CD14-positive monocyte (primary cell): Measurements from ENCODE around the gene ARMH3. TPM values are rescaled to one million over a fixed set of nuclear protein-coding genes. Genes with fewer than 3 reads are reported as not detected.

Experiments
- DNase-seq, 3 donors: peaks; one replicate each; pipeline ENCODE4 v3.0.0-alpha.2; 2011 to 2022
- H2AFZ ChIP-seq: 2 replicates; pipeline ENCODE4 v1.6.0; 2012; ENCODE audit warnings: mild to moderate bottlenecking, low read depth, low read length, inconsistent platforms; ENCODE audit not compliant: insufficient read depth, poor library complexity, severe bottlenecking
- H3K27ac ChIP-seq, 2 donors: 1 replicate in 1 of 2; 2 replicates in 1 of 2; pipeline ENCODE4 v1.5.1; 2012 to 2013; ENCODE audit warnings: low read length in 2 of 2, control low read depth in 1 of 2, inconsistent platforms in 1 of 2, low read depth in 1 of 2, mild to moderate bottlenecking in 1 of 2
- H3K27me3 ChIP-seq, 2 donors: one replicate each; pipeline versions ENCODE4 v1.6.0 to v1.6.1; 2011 to 2013; ENCODE audit warnings: low read length in 2 of 2; ENCODE audit not compliant: control insufficient read depth in 2 of 2, insufficient read depth in 2 of 2
- H3K36me3 ChIP-seq, 2 donors: replicated peaks in 1 of 2; 1 replicate in 1 of 2; 2 replicates in 1 of 2; pipeline versions ENCODE4 v1.5.1 to v1.6.1; 2012 to 2013; ENCODE audit warnings: low read length in 2 of 2, control low read depth in 1 of 2, inconsistent platforms in 1 of 2, mild to moderate bottlenecking in 1 of 2; ENCODE audit not compliant: insufficient read depth in 2 of 2, control insufficient read depth in 1 of 2
- H3K4me1 ChIP-seq, 2 donors: 1 replicate in 1 of 2; 2 replicates in 1 of 2; pipeline versions ENCODE4 v1.5.1 to v1.6.1; 2012 to 2013; ENCODE audit warnings: low read length in 2 of 2, control low read depth in 1 of 2, inconsistent platforms in 1 of 2, mild to moderate bottlenecking in 1 of 2, moderate library complexity in 1 of 2; ENCODE audit not compliant: insufficient read depth in 2 of 2, control insufficient read depth in 1 of 2
- H3K4me2 ChIP-seq: replicated peaks from 2 replicates; pipeline ENCODE3; 2012; ENCODE audit warnings: low read length, moderate library complexity, mild to moderate bottlenecking; ENCODE audit not compliant: poor library complexity, severe bottlenecking; ENCODE audit errors: extremely low read depth
- H3K4me3 ChIP-seq, 3 experiments: fragments of 200-600 bp in 1 of 3; sonication (generic) in 1 of 3; replicated peaks in 1 of 3; 1 replicate in 2 of 3; 2 replicates in 1 of 3; pipeline ENCODE4 v1.5.1; 2011 to 2013; ENCODE audit warnings: low read length in 3 of 3, mild to moderate bottlenecking in 3 of 3, control low read depth in 2 of 3, low read depth in 2 of 3, inconsistent platforms in 1 of 3, moderate library complexity in 1 of 3
- H3K79me2 ChIP-seq: 2 replicates; pipeline ENCODE4 v1.6.0; 2012; ENCODE audit warnings: mild to moderate bottlenecking, control low read depth, inconsistent platforms, low read length, moderate library complexity; ENCODE audit not compliant: insufficient read depth
- H3K9ac ChIP-seq: 2 replicates; pipeline ENCODE4 v1.6.0; 2017; ENCODE audit warnings: low read length, mild to moderate bottlenecking; ENCODE audit not compliant: insufficient read depth, poor library complexity, severe bottlenecking
- H3K9me3 ChIP-seq, 2 donors: replicated peaks in 1 of 2; 1 replicate in 1 of 2; 2 replicates in 1 of 2; pipeline versions ENCODE4 v1.5.1 to v1.6.1; 2012 to 2013; ENCODE audit warnings: low read length in 2 of 2, control low read depth in 1 of 2; ENCODE audit not compliant: control insufficient read depth in 1 of 2, insufficient read depth in 1 of 2
- H4K20me1 ChIP-seq: 2 replicates; pipeline ENCODE4 v1.6.0; 2012; ENCODE audit warnings: mild to moderate bottlenecking, low read length, control low read depth, moderate library complexity; ENCODE audit not compliant: insufficient read depth
- H3K27ac Mint-ChIP-seq, 7 donors: one replicate each; pipeline ENCODE4 v1.8.0; 2020; ENCODE audit warnings: mild to moderate bottlenecking in 7 of 7, mixed read lengths in 7 of 7, moderate library complexity in 6 of 7, inconsistent platforms in 2 of 7
- H3K27me3 Mint-ChIP-seq, 3 donors: one replicate each; pipeline ENCODE4 v1.8.0; 2021 to 2022; ENCODE audit warnings: low read depth in 3 of 3, mild to moderate bottlenecking in 3 of 3, mixed read lengths in 3 of 3, moderate library complexity in 3 of 3, inconsistent platforms in 1 of 3
- H3K36me3 Mint-ChIP-seq, 2 donors: one replicate each; pipeline ENCODE4 v1.8.0; 2020; ENCODE audit warnings: mixed read lengths in 2 of 2, inconsistent platforms in 1 of 2, mild to moderate bottlenecking in 1 of 2
- H3K4me1 Mint-ChIP-seq: one replicate; pipeline ENCODE4 v1.8.0; 2020; ENCODE audit warnings: mild to moderate bottlenecking, mixed read lengths
- H3K4me3 Mint-ChIP-seq, 2 donors: one replicate each; pipeline ENCODE4 v1.8.0; 2020; ENCODE audit warnings: mild to moderate bottlenecking in 2 of 2, mixed read lengths in 2 of 2, moderate library complexity in 1 of 2
- H3K9me3 Mint-ChIP-seq, 7 donors: one replicate each; pipeline ENCODE4 v1.8.0; 2020 to 2022; ENCODE audit warnings: mixed read lengths in 7 of 7, mild to moderate bottlenecking in 6 of 7, moderate library complexity in 6 of 7, inconsistent platforms in 2 of 7
- WGBS: methylation state at CpG from one replicate; pipeline ENCODE4 v1.1.5; 2013; ENCODE audit warnings: missing lambda C conversion rate; ENCODE audit not compliant: insufficient coverage; 5-methylcytosine and 5-hydroxymethylcytosine counted together
- intact Hi-C, 2 donors: fragments of 100-400 bp; cut with micrococcal nuclease; formaldehyde crosslinking; loops; one replicate each; pipeline versions ENCODE4 v1.15.0 to v1.15.1; 2023
- polyA plus RNA-seq, 3 donors: library from polyadenylated mRNA; depleted of rRNA in 1 of 3; unstranded in 2 of 3; stranded (reverse) in 1 of 3; fragments of 300-500 nt in 2 of 3; fragments of >200 nt in 1 of 3; fragmentation: Illumina TruSeq in 2 of 3; gene quantifications; 1 replicate in 2 of 3; 2 replicates in 1 of 3; pipeline ENCODE4 v1.2.3, GENCODE V29; 2012 to 2021
- TF ChIP-seq, protein P1 (sequence below): fragments of 200-600 bp; IDR thresholded peaks from one replicate; pipeline ENCODE4 v1.8.0; 2022; ENCODE audit warnings: antibody characterized with exemption, mild to moderate bottlenecking

Gene ARMH3
- polyA plus RNA-seq, 3 donors = 20.4 to 26.3 (median 22.1) TPM

DNA sequence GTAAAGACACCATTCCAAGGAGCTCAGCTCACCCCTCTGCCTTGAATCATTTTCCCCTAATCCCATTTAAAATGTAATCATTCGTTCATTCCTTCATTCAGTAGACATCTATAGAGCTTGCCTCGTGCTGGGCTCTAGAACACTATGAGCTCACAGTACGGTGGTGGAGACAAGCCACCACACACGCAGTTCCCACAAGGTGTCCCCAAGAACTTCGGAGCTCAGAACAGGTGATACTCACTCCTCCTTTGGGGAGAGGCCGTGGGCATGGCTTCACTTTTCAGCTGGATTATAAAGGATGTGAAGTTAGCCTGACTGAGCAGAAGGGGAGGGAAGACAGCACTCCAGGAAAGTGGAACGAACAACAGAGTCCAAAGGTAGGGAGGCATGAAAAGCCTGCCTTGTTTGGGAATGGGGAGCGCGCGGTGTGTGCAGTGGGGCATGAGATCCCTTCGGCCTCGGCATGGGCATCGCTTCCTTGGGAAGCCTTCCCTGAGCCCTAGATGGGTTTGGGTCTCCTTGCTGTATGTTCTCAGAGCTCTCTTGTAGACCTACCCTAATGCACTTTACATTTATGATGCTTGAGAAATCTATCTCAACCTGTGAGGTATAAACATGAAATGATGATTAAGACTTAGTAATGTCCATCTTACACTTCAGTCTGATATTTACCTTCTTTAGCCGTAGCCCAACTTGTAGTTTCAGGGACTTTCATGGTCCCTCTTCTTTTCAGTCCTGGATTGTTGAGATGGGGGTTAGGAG lies 236.9 kb downstream of the ARMH3 start:
- peaks cover 41% of the 10 kb centered on the region for H4K20me1 ChIP-seq
- no peaks in the 10 kb centered on the region for H3K9me3 ChIP-seq
- H3K27ac ChIP-seq = peak overlapping the region; percentile 70 to 75
- H3K27ac Mint-ChIP-seq = peak overlapping the region; percentile 91 to 96 (median 93)
- H3K4me1 Mint-ChIP-seq = peaks cover 42% of the 10 kb centered on the region
- no peaks in the 10 kb centered on the region for H3K9me3 Mint-ChIP-seq
- peaks cover 42% of the 10 kb centered on the region for H3K79me2 ChIP-seq
- peak overlapping the region; percentile 58 for H3K9ac ChIP-seq
- peak overlapping the region; percentile 78 for H3K4me2 ChIP-seq
- peak overlapping the region; percentile 94 to 98 for H3K4me3 Mint-ChIP-seq
- DNase-seq = no peak
- TF ChIP-seq, protein P1, sequence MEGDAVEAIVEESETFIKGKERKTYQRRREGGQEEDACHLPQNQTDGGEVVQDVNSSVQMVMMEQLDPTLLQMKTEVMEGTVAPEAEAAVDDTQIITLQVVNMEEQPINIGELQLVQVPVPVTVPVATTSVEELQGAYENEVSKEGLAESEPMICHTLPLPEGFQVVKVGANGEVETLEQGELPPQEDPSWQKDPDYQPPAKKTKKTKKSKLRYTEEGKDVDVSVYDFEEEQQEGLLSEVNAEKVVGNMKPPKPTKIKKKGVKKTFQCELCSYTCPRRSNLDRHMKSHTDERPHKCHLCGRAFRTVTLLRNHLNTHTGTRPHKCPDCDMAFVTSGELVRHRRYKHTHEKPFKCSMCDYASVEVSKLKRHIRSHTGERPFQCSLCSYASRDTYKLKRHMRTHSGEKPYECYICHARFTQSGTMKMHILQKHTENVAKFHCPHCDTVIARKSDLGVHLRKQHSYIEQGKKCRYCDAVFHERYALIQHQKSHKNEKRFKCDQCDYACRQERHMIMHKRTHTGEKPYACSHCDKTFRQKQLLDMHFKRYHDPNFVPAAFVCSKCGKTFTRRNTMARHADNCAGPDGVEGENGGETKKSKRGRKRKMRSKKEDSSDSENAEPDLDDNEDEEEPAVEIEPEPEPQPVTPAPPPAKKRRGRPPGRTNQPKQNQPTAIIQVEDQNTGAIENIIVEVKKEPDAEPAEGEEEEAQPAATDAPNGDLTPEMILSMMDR = no peak
- WGBS = 3% methylated on average over 4 of the region's 14 CpGs
- intact Hi-C loops = loop anchor here in 1 of 2 donors (10.0 kb wide), 1 partner anchor 464 kb away; the partner anchor contains the start of gene BTRC
- H3K27me3 Mint-ChIP-seq = no peaks in the 10 kb centered on the region
- H3K36me3 ChIP-seq = no peaks in the 10 kb centered on the region
- H3K36me3 Mint-ChIP-seq = peaks cover 0 to 8% of the 10 kb centered on the region in 2 donors
- H3K4me3 ChIP-seq = peak overlapping the region; percentile 61 to 97 (median 86)
- peaks cover 28 to 39% of the 10 kb centered on the region in 2 donors for H3K4me1 ChIP-seq
- H3K27me3 ChIP-seq = no peaks in the 10 kb centered on the region
- peak overlapping the region; percentile 85 for H2AFZ ChIP-seq

GRCh38 chr10:101818119-101818871 lies 237.7 kb downstream of the ARMH3 start, which contains the start of gene OGA:
TSS of gene OGA (minus strand) at chr10:101818444. CDS start at chr10:101818022, 422 bp downstream.
- Histone ChIP-seq H3K27ac (peak within 1 kb of the TSS; percentile 70 to 89), H3K36me3 (peaks cover 0 to 4% of the 10 kb centered on the region in 2 donors), H3K27me3 (no peaks in the 10 kb centered on the region), H3K79me2 (peaks cover 50% of the 10 kb centered on the region), H3K9ac (peak within 1 kb of the TSS; percentile 93), H4K20me1 (peaks cover 49% of the 10 kb centered on the region), H3K4me3 (peak within 1 kb of the TSS; percentile 86 to 97 (median 88)), H3K9me3 (no peaks in the 10 kb centered on the region), H2AFZ (peak within 1 kb of the TSS; percentile 85), H3K4me1 (peaks cover 28 to 42% of the 10 kb centered on the region in 2 donors), H3K4me2 (peak within 1 kb of the TSS; percentile 78)
- Mint-ChIP-seq H3K36me3 (peaks cover 2 to 15% of the 10 kb centered on the region in 2 donors), H3K27ac (peak within 1 kb of the TSS; percentile 91 to 96 (median 93)), H3K9me3 (no peaks in the 10 kb centered on the region), H3K27me3 (no peaks in the 10 kb centered on the region), H3K4me3 (peak within 1 kb of the TSS; percentile 94 to 98), H3K4me1 (peaks cover 46% of the 10 kb centered on the region)
- TF ChIP-seq, protein P1 = no peak
- DNase-seq = peak; percentile 98 to 99 (median 99)
- WGBS = 0% methylated on average over 31 of the region's 47 CpGs
- intact Hi-C loops = loop anchor here in 1 of 2 donors (10.0 kb wide), 1 partner anchor 463 kb away; the partner anchor contains the start of gene BTRC
